Stimulated activated CD4-positive, alpha-beta T cell treated with anti-CD3 and anti-CD28 coated beads, TNF-alpha, amount 100 ng/mL, for 4 hours (primary cell): ENCODE data around the gene TOR2A.

Source experiments
- DNase-seq, 3 experiments: peaks; one replicate each; pipeline ENCODE4 v3.0.0-alpha.2; 2020; ENCODE audit warnings: low read depth in 3 of 3

Gene TOR2A

GRCh38 chr9:127720031-127720864, 14.8 kb downstream of the TOR2A start:
- no peak for DNase-seq

- no peak for DNase-seq
These were observed 17.3 kb downstream of the TOR2A start for GRCh38 chr9:127717766-127718165.

- DNase-seq: no peak
These were observed 18.7 kb downstream of the TOR2A start for GRCh38 chr9:127716412-127716811.

- peak; percentile 92 to 97 (median 93) for DNase-seq
These were observed 19.4 kb downstream of the TOR2A start, which contains the start of the genes PTRH1 and TTC16 for GRCh38 chr9:127715470-127716337. PTRH1 (minus strand) TSS chr9:127715663; CDS start chr9:127715639, 24 bp downstream. TTC16 (plus strand) TSS chr9:127716079; CDS start chr9:127716146, 67 bp downstream.

- no peak for DNase-seq
These were observed 20.1 kb downstream of the TOR2A start for GRCh38 chr9:127714951-127715469.

GRCh38 chr9:127714020-127714750, 20.9 kb downstream of the TOR2A start:
- DNase-seq: no peak

GRCh38 chr9:127712867-127713266, 22.2 kb downstream of the TOR2A start:
- no peak for DNase-seq

- DNase-seq: no peak
These were observed 22.7 kb downstream of the TOR2A start for GRCh38 chr9:127712371-127712770.

- DNase-seq: no peak
These were observed 23.2 kb downstream of the TOR2A start for GRCh38 chr9:127711831-127712274.

- no peak for DNase-seq
These were observed 23.8 kb downstream of the TOR2A start for GRCh38 chr9:127711226-127711701.

- DNase-seq: no peak
These were observed 24.8 kb downstream of the TOR2A start for GRCh38 chr9:127710204-127710783.

GRCh38 chr9:127708952-127709587, 26.0 kb downstream of the TOR2A start:
- no peak for DNase-seq

- no peak for DNase-seq
These were observed 27.3 kb downstream of the TOR2A start for GRCh38 chr9:127707766-127708165.

- no peak for DNase-seq
These were observed 28.3 kb downstream of the TOR2A start, which contains the start of gene CFAP157 for GRCh38 chr9:127706836-127707241. CFAP157 (plus strand) TSS chr9:127706988; CDS start chr9:127707032, 44 bp downstream.

- DNase-seq: no peak
These were observed 29.3 kb downstream of the TOR2A start for GRCh38 chr9:127705577-127706379.

- no peak for DNase-seq
These were observed 31.7 kb downstream of the TOR2A start for GRCh38 chr9:127703289-127703946.

- DNase-seq: no peak
These were observed 34.4 kb downstream of the TOR2A start for GRCh38 chr9:127700594-127701255.

- DNase-seq: no peak
These were observed 35.0 kb downstream of the TOR2A start for GRCh38 chr9:127700140-127700539.
